ENCODE results near the gene CNOT9.
A peak's percentile ranks its signal among the peaks of the same experiment; 100 is the strongest.
"Not testable (repeated sequence)": the region's sequence is repeated elsewhere in the genome, so short reads cannot be mapped to it uniquely, and the experiment has no call there.

Gene CNOT9

GRCh38 chr2:218568190-218569037 is at the start of gene CNOT9, which contains the start of gene USP37:
TSS of gene CNOT9 (plus strand) at chr2:218568839. CDS start at chr2:218568955, 116 bp downstream.
TSS of gene USP37 (minus strand) at chr2:218568351. CDS start at chr2:218558653, 9,698 bp downstream.
- peak; percentile 100 for DNase-seq (ENCODE audit: low spot score)

- no peak for DNase-seq (ENCODE audit: low spot score)
These were observed 49.8 kb upstream of the CNOT9 start for GRCh38 chr2:218518876-218519275.

- no peak for DNase-seq (ENCODE audit: low spot score)
These were observed 45.0 kb upstream of the CNOT9 start for GRCh38 chr2:218523651-218524050.

- DNase-seq (ENCODE audit: low spot score): not testable (repeated sequence)
These were observed 40.2 kb upstream of the CNOT9 start for GRCh38 chr2:218528409-218528808.

- DNase-seq (ENCODE audit: low spot score): no peak
These were observed 38.6 kb upstream of the CNOT9 start for GRCh38 chr2:218529990-218530389.

GRCh38 chr2:218536804-218537494 is 31.7 kb upstream of the CNOT9 start:
- DNase-seq (ENCODE audit: low spot score): no peak

GRCh38 chr2:218540015-218540414 is 28.6 kb upstream of the CNOT9 start:
- no peak for DNase-seq (ENCODE audit: low spot score)

GRCh38 chr2:218546012-218546411 is 22.6 kb upstream of the CNOT9 start:
- no peak for DNase-seq (ENCODE audit: low spot score)

GRCh38 chr2:218547511-218547910 is 21.1 kb upstream of the CNOT9 start:
- no peak for DNase-seq (ENCODE audit: low spot score)

- DNase-seq (ENCODE audit: low spot score): no peak
These were observed 20.7 kb upstream of the CNOT9 start for GRCh38 chr2:218547978-218548377.

GRCh38 chr2:218554225-218554624 is 14.4 kb upstream of the CNOT9 start:
- not testable (repeated sequence) for DNase-seq (ENCODE audit: low spot score)

GRCh38 chr2:218555527-218555926 is 13.1 kb upstream of the CNOT9 start:
- DNase-seq (ENCODE audit: low spot score): no peak

GRCh38 chr2:218557941-218558340 is 10.7 kb upstream of the CNOT9 start:
- no peak for DNase-seq (ENCODE audit: low spot score)

GRCh38 chr2:218558986-218559385 is 9.7 kb upstream of the CNOT9 start:
- no peak for DNase-seq (ENCODE audit: low spot score)

GRCh38 chr2:218564056-218564455 is 4.6 kb upstream of the CNOT9 start:
- no peak for DNase-seq (ENCODE audit: low spot score)

- DNase-seq (ENCODE audit: low spot score): no peak
These were observed 2.3 kb upstream of the CNOT9 start for GRCh38 chr2:218566296-218566695.

GRCh38 chr2:218567797-218568189 is 846 bp upstream of the CNOT9 start:
- DNase-seq (ENCODE audit: low spot score): no peak

GRCh38 chr2:218569038-218569431 is 396 bp downstream of the CNOT9 start:
- peak; percentile 18 for DNase-seq (ENCODE audit: low spot score)

- DNase-seq (ENCODE audit: low spot score): peak; percentile 34
These were observed 1.2 kb downstream of the CNOT9 start for GRCh38 chr2:218569661-218570500.

- DNase-seq (ENCODE audit: low spot score): no peak
These were observed 2.2 kb downstream of the CNOT9 start for GRCh38 chr2:218570850-218571249.

- DNase-seq (ENCODE audit: low spot score): no peak
These were observed 8.2 kb downstream of the CNOT9 start for GRCh38 chr2:218576854-218577253.

- DNase-seq (ENCODE audit: low spot score): no peak
These were observed 9.0 kb downstream of the CNOT9 start for GRCh38 chr2:218577482-218578220.

Measured in COLO829 (cell line).